Measurements from ENCODE around the gene ADGRG3.

GRCh38 chr16:57672824-57673223, 4.7 kb downstream of the ADGRG3 start:
- TF ChIP-seq CTCF (IDR thresholded peaks at IDR 0.05; ENCODE audit: low read length): no peak
- TF ChIP-seq EZH2phosphoT487 (IDR thresholded peaks at IDR 0.05; ENCODE audit: low read length): no peak
- no peak for TF ChIP-seq EZH2 (optimal IDR thresholded peaks at IDR 0.05; ENCODE audit: low read depth, low read length)

Data from MM.1S (cell line).